B cell (primary cell): ENCODE measurements around the gene ANO9. TPM values are rescaled to one million over a fixed set of nuclear protein-coding genes. Genes with fewer than 3 reads are reported as not detected.

Source experiments
- ATAC-seq: fragments of 200-7000 bp; cut with Tn5 transposase; one replicate; pipeline ENCODE4 v1.10.0; 2021; ENCODE audit warnings: low read depth, mild to moderate bottlenecking, moderate number of reproducible peaks, moderate library complexity
- CTCF ChIA-PET: fragments of 350-600 bp; sonication (Branson Sonifier 250); formaldehyde crosslinking; loops from one replicate; lab custom pipeline; 2021; ENCODE audit warnings: antibody characterized with exemption, inconsistent platforms; lab: Charles Lee
- POLR2A ChIA-PET: fragments of 350-600 bp; sonication (Branson Sonifier 250); formaldehyde crosslinking; loops from one replicate; lab custom pipeline; 2021; ENCODE audit warnings: antibody characterized with exemption; lab: Charles Lee
- DNase-seq: peaks from one replicate; pipeline ENCODE4 v3.0.0; 2013
- H2AFZ ChIP-seq: 2 replicates; pipeline ENCODE4 v1.6.1; 2012; ENCODE audit warnings: mild to moderate bottlenecking, low read depth, low read length; ENCODE audit not compliant: insufficient read depth, poor library complexity, severe bottlenecking
- H3K27ac ChIP-seq, 2 donors: 1 replicate in 1 of 2; 2 replicates in 1 of 2; pipeline ENCODE4 v1.5.1; 2012 to 2013; ENCODE audit warnings: low read length in 2 of 2, mild to moderate bottlenecking in 2 of 2, moderate library complexity in 1 of 2
- H3K27me3 ChIP-seq, 4 experiments: fragments of 200-600 bp in 1 of 4; sonication (generic) in 1 of 4; replicated peaks in 1 of 4; 1 replicate in 2 of 4; 2 replicates in 2 of 4; pipeline versions ENCODE4 v1.6.1 to v1.7.0; 2013 to 2016; ENCODE audit warnings: low read length in 3 of 4, mild to moderate bottlenecking in 2 of 4, mixed read lengths in 1 of 4, moderate library complexity in 1 of 4; ENCODE audit not compliant: insufficient read depth in 4 of 4, control insufficient read depth in 3 of 4; ENCODE audit errors: control extremely low read depth in 1 of 4
- H3K36me3 ChIP-seq, 2 experiments: replicated peaks in 1 of 2; 1 replicate in 1 of 2; 2 replicates in 1 of 2; pipeline versions ENCODE4 v1.6.1 to v1.7.1; 2013; ENCODE audit warnings: low read length in 1 of 2; ENCODE audit not compliant: insufficient read depth in 2 of 2, control insufficient read depth in 1 of 2; ENCODE audit errors: control extremely low read depth in 1 of 2, extremely low read depth in 1 of 2
- H3K4me1 ChIP-seq, 2 donors: fragments of 200-600 bp in 1 of 2; sonication (generic) in 1 of 2; 1 replicate in 1 of 2; 2 replicates in 1 of 2; pipeline versions ENCODE4 v1.5.1 to v1.6.1; 2013 to 2017; ENCODE audit warnings: low read length in 2 of 2; ENCODE audit not compliant: control insufficient read depth in 2 of 2, insufficient read depth in 2 of 2
- H3K4me2 ChIP-seq: replicated peaks from 2 replicates; pipeline ENCODE3; 2012; ENCODE audit warnings: mild to moderate bottlenecking, low read depth, low read length; ENCODE audit not compliant: poor library complexity, severe bottlenecking
- H3K4me3 ChIP-seq, 5 experiments: fragments of 200-600 bp in 1 of 5; sonication (generic) in 1 of 5; 1 replicate in 3 of 5; 2 replicates in 2 of 5; pipeline versions ENCODE4 v1.5.1 to v1.7.0; 2011 to 2016; ENCODE audit warnings: low read length in 4 of 5, mild to moderate bottlenecking in 4 of 5, low read depth in 2 of 5, control low read depth in 1 of 5, moderate library complexity in 1 of 5; ENCODE audit not compliant: insufficient read depth in 1 of 5; ENCODE audit errors: control extremely low read depth in 1 of 5, extremely low read depth in 1 of 5
- H3K79me2 ChIP-seq: fragments of 200-600 bp; sonication (generic); one replicate; pipeline ENCODE4 v1.6.0; 2016; ENCODE audit warnings: low read length; ENCODE audit not compliant: control insufficient read depth, insufficient read depth
- H3K9ac ChIP-seq: fragments of 200-600 bp; sonication (generic); 2 replicates; pipeline ENCODE4 v1.6.1; 2017; ENCODE audit warnings: mild to moderate bottlenecking, low read length, moderate library complexity
- H3K9me3 ChIP-seq, 3 donors: one replicate each; pipeline versions ENCODE4 v1.6.1 to v1.7.1; 2013; ENCODE audit warnings: low read length in 2 of 3; ENCODE audit not compliant: control insufficient read depth in 2 of 3, insufficient read depth in 1 of 3; ENCODE audit errors: control extremely low read depth in 1 of 3
- H4K20me1 ChIP-seq: 2 replicates; pipeline ENCODE4 v1.6.0; 2012; ENCODE audit warnings: mild to moderate bottlenecking, low read length; ENCODE audit not compliant: insufficient read depth, control insufficient read depth, poor library complexity, severe bottlenecking
- H3K27ac Mint-ChIP-seq: one replicate; pipeline ENCODE4 v1.8.0; 2021; ENCODE audit warnings: mixed read lengths
- H3K27me3 Mint-ChIP-seq: one replicate; pipeline ENCODE4 v1.8.0; 2021; ENCODE audit warnings: mixed read lengths
- H3K4me1 Mint-ChIP-seq: one replicate; pipeline ENCODE4 v1.8.0; 2021; ENCODE audit warnings: mixed read lengths
- H3K4me3 Mint-ChIP-seq: one replicate; pipeline ENCODE4 v1.8.0; 2021; ENCODE audit warnings: mixed read lengths
- H3K9me3 Mint-ChIP-seq: one replicate; pipeline ENCODE4 v1.8.0; 2022; ENCODE audit warnings: mixed read lengths; ENCODE audit not compliant: insufficient read depth
- EZH2 ChIP-seq: IDR thresholded peaks from 2 replicates; pipeline ENCODE4 v1.6.1; 2012; ENCODE audit warnings: borderline replicate concordance, low read depth, mild to moderate bottlenecking, moderate library complexity, low read length; ENCODE audit not compliant: insufficient read depth, poor library complexity, severe bottlenecking
- WGBS: methylation state at CpG from one replicate; pipeline ENCODE4 v1.1.5; 2013; ENCODE audit warnings: missing lambda C conversion rate; ENCODE audit not compliant: insufficient coverage; 5-methylcytosine and 5-hydroxymethylcytosine counted together
- intact Hi-C: fragments of 100-400 bp; cut with micrococcal nuclease; formaldehyde crosslinking; loops from one replicate; pipeline ENCODE4 v1.10.0; 2022
- polyA plus RNA-seq: library from polyadenylated mRNA; depleted of rRNA; stranded (reverse); fragments of >200 nt; gene quantifications from 2 replicates; pipeline ENCODE4 v1.2.3, GENCODE V29; 2012
- total RNA-seq, 2 donors: library from RNA; stranded (reverse); fragments of 120-200 nt in 1 of 2; gene quantifications; 1 replicate in 1 of 2; 2 replicates in 1 of 2; pipeline versions ENCODE4 v1.2.3 to v1.2.4, GENCODE V29; 2013 to 2022
- TF ChIP-seq, protein P1 (sequence below): fragments of 200-600 bp; IDR thresholded peaks from one replicate; pipeline ENCODE4 v1.8.0; 2022; ENCODE audit warnings: antibody characterized with exemption, mild to moderate bottlenecking

ANO9 gene
- total and polyA plus RNA-seq, 2 donors (not counting 1 experiment from before 2014, with no cell fraction given), result 62.0 to 107 TPM

DNA sequence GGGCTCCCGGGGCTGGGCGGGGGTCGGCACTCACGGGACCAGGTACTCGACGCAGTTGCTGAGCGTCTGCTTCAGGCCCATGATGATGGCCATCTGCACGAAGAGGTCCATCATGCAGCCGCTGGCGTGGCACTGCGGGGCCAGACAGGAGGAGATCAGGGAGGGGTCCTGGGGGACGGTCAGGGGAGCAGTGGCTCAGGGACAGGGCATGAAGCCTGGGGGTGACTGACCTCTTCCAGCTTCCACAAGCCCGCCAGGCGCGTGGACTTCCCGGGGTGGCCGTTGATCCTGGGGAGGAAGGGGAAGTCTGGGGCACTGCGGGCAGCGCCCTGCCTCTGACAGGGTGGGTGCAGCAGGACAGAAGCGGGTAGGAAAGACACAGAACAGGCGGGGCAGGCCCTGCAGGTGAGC, 20.9 kb downstream of the ANO9 start:
- POLR2A ChIA-PET, result no interaction called here
- CTCF ChIA-PET, result no interaction called here

GRCh38 chr11:420054-420910, 21.5 kb downstream of the ANO9 start:
- H3K4me2 ChIP-seq, result no peak overlapping the region
- no peak overlapping the region for H2AFZ ChIP-seq
- DNase-seq (no peak), ATAC-seq (no peak)
- H3K4me3 Mint-ChIP-seq, result no peak overlapping the region
- CTCF ChIA-PET, result no interaction called here
- POLR2A ChIA-PET, result no interaction called here
- intact Hi-C loops, result no loop called here
- H3K4me1 ChIP-seq, result peaks cover 12 to 15% of the 10 kb centered on the region in 2 donors
- H3K9me3 Mint-ChIP-seq, result no peaks in the 10 kb centered on the region
- peaks cover 13% of the 10 kb centered on the region for H3K4me1 Mint-ChIP-seq
- no peaks in the 10 kb centered on the region for H3K79me2 ChIP-seq
- no peaks in the 10 kb centered on the region for H3K27me3 Mint-ChIP-seq
- no peak overlapping the region for H3K27ac ChIP-seq
- peaks cover 5% of the 10 kb centered on the region for H4K20me1 ChIP-seq
- 90% methylated on average over 71 of the region's 71 CpGs for WGBS
- no peak for TF ChIP-seq EZH2
- TF ChIP-seq, protein P1, sequence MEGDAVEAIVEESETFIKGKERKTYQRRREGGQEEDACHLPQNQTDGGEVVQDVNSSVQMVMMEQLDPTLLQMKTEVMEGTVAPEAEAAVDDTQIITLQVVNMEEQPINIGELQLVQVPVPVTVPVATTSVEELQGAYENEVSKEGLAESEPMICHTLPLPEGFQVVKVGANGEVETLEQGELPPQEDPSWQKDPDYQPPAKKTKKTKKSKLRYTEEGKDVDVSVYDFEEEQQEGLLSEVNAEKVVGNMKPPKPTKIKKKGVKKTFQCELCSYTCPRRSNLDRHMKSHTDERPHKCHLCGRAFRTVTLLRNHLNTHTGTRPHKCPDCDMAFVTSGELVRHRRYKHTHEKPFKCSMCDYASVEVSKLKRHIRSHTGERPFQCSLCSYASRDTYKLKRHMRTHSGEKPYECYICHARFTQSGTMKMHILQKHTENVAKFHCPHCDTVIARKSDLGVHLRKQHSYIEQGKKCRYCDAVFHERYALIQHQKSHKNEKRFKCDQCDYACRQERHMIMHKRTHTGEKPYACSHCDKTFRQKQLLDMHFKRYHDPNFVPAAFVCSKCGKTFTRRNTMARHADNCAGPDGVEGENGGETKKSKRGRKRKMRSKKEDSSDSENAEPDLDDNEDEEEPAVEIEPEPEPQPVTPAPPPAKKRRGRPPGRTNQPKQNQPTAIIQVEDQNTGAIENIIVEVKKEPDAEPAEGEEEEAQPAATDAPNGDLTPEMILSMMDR, result no peak
- no peaks in the 10 kb centered on the region for H3K36me3 ChIP-seq
- peaks cover 0 to 6% (median 0%) of the 10 kb centered on the region in 3 donors for H3K9me3 ChIP-seq
- H3K9ac ChIP-seq, result no peak overlapping the region
- H3K4me3 ChIP-seq, result no peak overlapping the region
- no peak overlapping the region for H3K27ac Mint-ChIP-seq
- H3K27me3 ChIP-seq, result no peaks in the 10 kb centered on the region

More for the DNA sequence above, 20.9 kb downstream of the ANO9 start:
- Histone ChIP-seq H3K4me1 (peaks cover 5 to 8% of the 10 kb centered on the region in 2 donors), H3K4me3 (no peak overlapping the region), H4K20me1 (peaks cover 3% of the 10 kb centered on the region), H3K79me2 (no peaks in the 10 kb centered on the region), H2AFZ (no peak overlapping the region), H3K36me3 (no peaks in the 10 kb centered on the region), H3K27me3 (no peaks in the 10 kb centered on the region), H3K9ac (no peak overlapping the region), H3K4me2 (no peak overlapping the region), H3K9me3 (peaks cover 0 to 9% (median 0%) of the 10 kb centered on the region in 3 donors), H3K27ac (no peak overlapping the region)
- 98% methylated on average over 18 of the region's 21 CpGs for WGBS
- no peaks in the 10 kb centered on the region for H3K9me3 Mint-ChIP-seq
- H3K4me3 Mint-ChIP-seq, result no peak overlapping the region
- no peak for DNase-seq
- H3K27me3 Mint-ChIP-seq, result no peaks in the 10 kb centered on the region
- TF ChIP-seq, protein P1, result no peak
- TF ChIP-seq EZH2, result no peak
- H3K4me1 Mint-ChIP-seq, result peaks cover 7% of the 10 kb centered on the region
- intact Hi-C loops, result no loop called here
- H3K27ac Mint-ChIP-seq, result no peak overlapping the region
- ATAC-seq, result no peak
